Osteoblast (primary cell): ENCODE results near the gene PLEKHG4. TPM values are rescaled to one million over a fixed set of nuclear protein-coding genes. Genes with fewer than 3 reads are reported as not detected.

Source experiments
- DNase-seq: peaks from one replicate; pipeline ENCODE4 v3.0.0; 2011; ENCODE audit warnings: low spot score, mixed read lengths; ENCODE audit not compliant: insufficient read length; ENCODE audit errors: missing footprints
- H2AFZ ChIP-seq: 2 replicates; pipeline ENCODE4 v1.6.0; 2011; ENCODE audit warnings: mild to moderate bottlenecking, low read length
- H3K27ac ChIP-seq: 2 replicates; pipeline ENCODE4 v1.5.1; 2011; ENCODE audit warnings: mild to moderate bottlenecking, low read depth, low read length, moderate library complexity
- H3K27me3 ChIP-seq: 2 replicates; pipeline ENCODE4 v1.6.0; 2012; ENCODE audit warnings: mild to moderate bottlenecking, control low read depth, inconsistent platforms, low read length, moderate library complexity; ENCODE audit not compliant: insufficient read depth
- H3K36me3 ChIP-seq: 2 replicates; pipeline ENCODE4 v1.5.1; 2011; ENCODE audit warnings: mild to moderate bottlenecking, low read length, control low read depth, moderate library complexity; ENCODE audit not compliant: insufficient read depth
- H3K4me1 ChIP-seq: 2 replicates; pipeline ENCODE4 v1.5.1; 2011; ENCODE audit warnings: mild to moderate bottlenecking, low read length, control low read depth, moderate library complexity; ENCODE audit not compliant: insufficient read depth
- H3K4me2 ChIP-seq: 2 replicates; pipeline ENCODE4 v1.6.0; 2011; ENCODE audit warnings: mild to moderate bottlenecking, low read length; ENCODE audit not compliant: insufficient read depth
- H3K4me3 ChIP-seq: fragments of 200-600 bp; sonication (generic); 3 replicates; pipeline ENCODE4 v1.5.1; 2012; ENCODE audit warnings: mild to moderate bottlenecking, low read length, inconsistent platforms; ENCODE audit not compliant: insufficient read depth
- H3K79me2 ChIP-seq: 2 replicates; pipeline ENCODE4 v1.6.0; 2012; ENCODE audit warnings: mild to moderate bottlenecking, low read length, control low read depth, inconsistent platforms; ENCODE audit not compliant: insufficient read depth
- H3K9me3 ChIP-seq: 2 replicates; pipeline ENCODE4 v1.5.1; 2011; ENCODE audit warnings: low read depth, low read length, control low read depth
- H4K20me1 ChIP-seq: 2 replicates; pipeline ENCODE4 v1.6.0; 2012; ENCODE audit warnings: mild to moderate bottlenecking, low read length, control low read depth; ENCODE audit not compliant: insufficient read depth
- CTCF ChIP-seq: IDR thresholded peaks from 2 replicates; pipeline ENCODE4 v1.5.1; 2011; ENCODE audit warnings: mild to moderate bottlenecking, low read depth, low read length, moderate library complexity; ENCODE audit errors: extremely low read depth
- total RNA-seq: library from RNA; depleted of rRNA; stranded (reverse); fragments of >200 nt; gene quantifications from 2 replicates; pipeline ENCODE4 v1.2.3, GENCODE V29; 2012

Gene PLEKHG4, protein sequence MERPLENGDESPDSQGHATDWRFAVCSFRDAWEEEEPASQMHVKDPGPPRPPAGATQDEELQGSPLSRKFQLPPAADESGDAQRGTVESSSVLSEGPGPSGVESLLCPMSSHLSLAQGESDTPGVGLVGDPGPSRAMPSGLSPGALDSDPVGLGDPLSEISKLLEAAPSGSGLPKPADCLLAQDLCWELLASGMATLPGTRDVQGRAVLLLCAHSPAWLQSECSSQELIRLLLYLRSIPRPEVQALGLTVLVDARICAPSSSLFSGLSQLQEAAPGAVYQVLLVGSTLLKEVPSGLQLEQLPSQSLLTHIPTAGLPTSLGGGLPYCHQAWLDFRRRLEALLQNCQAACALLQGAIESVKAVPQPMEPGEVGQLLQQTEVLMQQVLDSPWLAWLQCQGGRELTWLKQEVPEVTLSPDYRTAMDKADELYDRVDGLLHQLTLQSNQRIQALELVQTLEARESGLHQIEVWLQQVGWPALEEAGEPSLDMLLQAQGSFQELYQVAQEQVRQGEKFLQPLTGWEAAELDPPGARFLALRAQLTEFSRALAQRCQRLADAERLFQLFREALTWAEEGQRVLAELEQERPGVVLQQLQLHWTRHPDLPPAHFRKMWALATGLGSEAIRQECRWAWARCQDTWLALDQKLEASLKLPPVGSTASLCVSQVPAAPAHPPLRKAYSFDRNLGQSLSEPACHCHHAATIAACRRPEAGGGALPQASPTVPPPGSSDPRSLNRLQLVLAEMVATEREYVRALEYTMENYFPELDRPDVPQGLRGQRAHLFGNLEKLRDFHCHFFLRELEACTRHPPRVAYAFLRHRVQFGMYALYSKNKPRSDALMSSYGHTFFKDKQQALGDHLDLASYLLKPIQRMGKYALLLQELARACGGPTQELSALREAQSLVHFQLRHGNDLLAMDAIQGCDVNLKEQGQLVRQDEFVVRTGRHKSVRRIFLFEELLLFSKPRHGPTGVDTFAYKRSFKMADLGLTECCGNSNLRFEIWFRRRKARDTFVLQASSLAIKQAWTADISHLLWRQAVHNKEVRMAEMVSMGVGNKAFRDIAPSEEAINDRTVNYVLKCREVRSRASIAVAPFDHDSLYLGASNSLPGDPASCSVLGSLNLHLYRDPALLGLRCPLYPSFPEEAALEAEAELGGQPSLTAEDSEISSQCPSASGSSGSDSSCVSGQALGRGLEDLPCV
- 31.8 and 41.6 TPM in 2 replicates for total RNA-seq

GRCh38 chr16:67279296-67280089 is at the start of gene PLEKHG4:
TSS of gene PLEKHG4 (plus strand) at chr16:67279532. CDS start at chr16:67280045, 513 bp downstream.
- Histone ChIP-seq H3K27me3 (no peaks in the 10 kb centered on the region), H3K79me2 (peaks cover 22% of the 10 kb centered on the region), H3K4me3 (peak within 1 kb of the TSS; percentile 78), H3K27ac (peak within 1 kb of the TSS; percentile 94), H2AFZ (peak within 1 kb of the TSS; percentile 62), H4K20me1 (no peaks in the 10 kb centered on the region), H3K9me3 (no peaks in the 10 kb centered on the region), H3K4me2 (peak within 1 kb of the TSS; percentile 92), H3K36me3 (peaks cover 25% of the 10 kb centered on the region), H3K4me1 (peaks cover 39% of the 10 kb centered on the region)
- peak; percentile 99 for DNase-seq
- peak; percentile 48 for TF ChIP-seq CTCF

GRCh38 chr16:67229906-67230808 is 49.2 kb upstream of the PLEKHG4 start:
- Histone ChIP-seq H2AFZ (no peak overlapping the region), H3K4me2 (no peak overlapping the region), H3K36me3 (peaks cover 62% of the 10 kb centered on the region), H3K27me3 (no peaks in the 10 kb centered on the region), H3K9me3 (no peaks in the 10 kb centered on the region), H4K20me1 (peaks cover 17% of the 10 kb centered on the region), H3K79me2 (peaks cover 53% of the 10 kb centered on the region), H3K27ac (no peak overlapping the region), H3K4me1 (peaks cover 16% of the 10 kb centered on the region), H3K4me3 (no peak overlapping the region)
- peak; percentile 31 for DNase-seq
- TF ChIP-seq CTCF: no peak

GRCh38 chr16:67230809-67231660 is 48.3 kb upstream of the PLEKHG4 start:
- no peaks in the 10 kb centered on the region for H3K27me3 ChIP-seq
- peaks cover 22% of the 10 kb centered on the region for H4K20me1 ChIP-seq
- TF ChIP-seq CTCF: no peak
- peaks cover 50% of the 10 kb centered on the region for H3K79me2 ChIP-seq
- no peak overlapping the region for H3K4me3 ChIP-seq
- H3K36me3 ChIP-seq: peaks cover 71% of the 10 kb centered on the region
- H3K4me2 ChIP-seq: no peak overlapping the region
- peak; percentile 72 for DNase-seq
- H3K9me3 ChIP-seq: no peaks in the 10 kb centered on the region
- H3K27ac ChIP-seq: no peak overlapping the region
- peaks cover 11% of the 10 kb centered on the region for H3K4me1 ChIP-seq
- no peak overlapping the region for H2AFZ ChIP-seq
